K562 (cell line): ENCODE results near the gene ACSBG1. TPM values are rescaled to one million over a fixed set of nuclear protein-coding genes. Genes with fewer than 3 reads are reported as not detected.
A peak's percentile ranks its signal among the peaks of the same experiment; 100 is the strongest.

Experiments used
- BCOR ChIP-seq: fragments of 450-650 bp; IDR thresholded peaks from 2 replicates; pipeline ENCODE4 v1.6.1; 2016
- E2F6 ChIP-seq, 2 experiments: IDR thresholded peaks; 2 replicates each; pipeline ENCODE4 v1.6.1; 2011; ENCODE audit warnings: borderline replicate concordance in 1 of 2, control low read depth in 1 of 2, low read depth in 1 of 2, low read length in 1 of 2, mild to moderate bottlenecking in 1 of 2, mixed read lengths in 1 of 2, moderate library complexity in 1 of 2; ENCODE audit not compliant: insufficient read depth in 1 of 2, insufficient read length in 1 of 2, poor library complexity in 1 of 2, severe bottlenecking in 1 of 2; ENCODE audit errors: extremely low read depth in 1 of 2
- HDAC2 ChIP-seq: fragments of 450-650 bp; IDR thresholded peaks from 2 replicates; pipeline ENCODE4 v1.6.1; 2016; ENCODE audit warnings: mild to moderate bottlenecking
- HEY1 ChIP-seq: fragments of 250-450 bp; sonication (Bioruptor Pico); IDR thresholded peaks from 2 replicates; pipeline ENCODE4 v1.5.0; 2020; ENCODE audit warnings: mild to moderate bottlenecking, moderate library complexity, borderline replicate concordance
- ILF3 ChIP-seq: fragments of 450-650 bp; IDR thresholded peaks from 2 replicates; pipeline ENCODE4 v1.6.1; 2018; ENCODE audit warnings: antibody characterized with exemption, mild to moderate bottlenecking, moderate library complexity, borderline replicate concordance
- KAT8 ChIP-seq: fragments of 450-650 bp; IDR thresholded peaks from 2 replicates; pipeline ENCODE4 v1.6.1; 2016; ENCODE audit warnings: low read depth, mild to moderate bottlenecking
- KLF16 ChIP-seq: IDR thresholded peaks from 2 replicates; pipeline ENCODE4 v1.6.1; 2016; ENCODE audit warnings: antibody characterized with exemption
- LEF1 ChIP-seq: fragments of 450-650 bp; IDR thresholded peaks from 2 replicates; pipeline ENCODE4 v1.6.1; 2016; ENCODE audit warnings: mild to moderate bottlenecking
- NBN ChIP-seq: fragments of 450-650 bp; IDR thresholded peaks from 2 replicates; pipeline ENCODE4 v1.6.1; 2016; ENCODE audit warnings: low read depth, mild to moderate bottlenecking
- NELFE ChIP-seq: IDR thresholded peaks from 2 replicates; pipeline ENCODE4 v1.6.1; 2011; ENCODE audit warnings: mild to moderate bottlenecking; ENCODE audit not compliant: insufficient read depth, insufficient read length
- PHTF2 ChIP-seq: fragments of 250-450 bp; sonication (Bioruptor Pico); IDR thresholded peaks from 2 replicates; pipeline ENCODE4 v1.5.0; 2021; ENCODE audit warnings: mild to moderate bottlenecking
- RBM17 ChIP-seq: fragments of 200-400 bp; formaldehyde crosslinking; IDR thresholded peaks from 2 replicates; pipeline ENCODE4 v1.6.1; 2017; ENCODE audit warnings: low read depth, mild to moderate bottlenecking, low read length, borderline replicate concordance
- RCOR1 ChIP-seq, 2 experiments: IDR thresholded peaks; 2 replicates each; pipeline ENCODE4 v1.6.1; 2012; ENCODE audit warnings: low read depth in 2 of 2, low read length in 2 of 2, borderline replicate concordance in 1 of 2, improper control_type of control experiment in 1 of 2
- SMAD2 ChIP-seq: fragments of 150-350 bp; IDR thresholded peaks from 2 replicates; pipeline ENCODE4 v1.6.1; 2014; ENCODE audit warnings: low read depth, mild to moderate bottlenecking, low read length
- SNIP1 ChIP-seq: fragments of 450-650 bp; IDR thresholded peaks from 2 replicates; pipeline ENCODE4 v1.7.1; 2017; ENCODE audit warnings: low read depth, mild to moderate bottlenecking
- TEAD2 ChIP-seq: fragments of 450-650 bp; IDR thresholded peaks from 2 replicates; pipeline ENCODE4 v1.6.1; 2016; ENCODE audit warnings: missing genetic modification characterization, control low read depth, missing compliant biosample characterization
- THRAP3 ChIP-seq: fragments of 450-650 bp; IDR thresholded peaks from 2 replicates; pipeline ENCODE4 v1.6.1; 2016; ENCODE audit warnings: mild to moderate bottlenecking, inconsistent platforms, borderline replicate concordance
- ZBTB8A ChIP-seq: fragments of 450-650 bp; IDR thresholded peaks from 2 replicates; pipeline ENCODE4 v1.6.1; 2018; ENCODE audit warnings: mild to moderate bottlenecking, moderate library complexity; ENCODE audit not compliant: partially characterized antibody
- ZKSCAN3 ChIP-seq: fragments of 250-450 bp; sonication (Bioruptor Pico); IDR thresholded peaks from 2 replicates; pipeline ENCODE4 v1.4.0; 2020
- ZNF140 ChIP-seq: fragments of 250-450 bp; sonication (Bioruptor Pico); IDR thresholded peaks from 2 replicates; pipeline ENCODE4 v1.8.0; 2021; ENCODE audit warnings: moderate library complexity, mild to moderate bottlenecking, inconsistent platforms
- ZNF174 ChIP-seq: fragments of 250-450 bp; sonication (Bioruptor Pico); IDR thresholded peaks from 2 replicates; pipeline ENCODE4 v1.4.0; 2020; ENCODE audit warnings: mild to moderate bottlenecking
- ZNF347 ChIP-seq: fragments of 450-650 bp; formaldehyde crosslinking; IDR thresholded peaks from 2 replicates; pipeline ENCODE4 v1.4.0; 2020; ENCODE audit warnings: low read depth, mild to moderate bottlenecking, moderate library complexity
- ZNF354B ChIP-seq: fragments of 250-450 bp; sonication (Bioruptor Pico); IDR thresholded peaks from 2 replicates; pipeline ENCODE4 v1.4.0; 2020
- ZNF444 ChIP-seq: fragments of 250-450 bp; sonication (Bioruptor Pico); IDR thresholded peaks from 2 replicates; pipeline ENCODE4 v1.4.0; 2020; ENCODE audit warnings: mild to moderate bottlenecking, moderate library complexity
- ZNF551 ChIP-seq: fragments of 250-450 bp; sonication (Bioruptor Pico); IDR thresholded peaks from 2 replicates; pipeline ENCODE4 v1.5.0; 2021; ENCODE audit warnings: mild to moderate bottlenecking, moderate library complexity
- ZNF586 ChIP-seq: fragments of 450-650 bp; formaldehyde crosslinking; conservative IDR thresholded peaks from 2 replicates; pipeline ENCODE4 v1.4.0; 2020; ENCODE audit warnings: mild to moderate bottlenecking, moderate library complexity
- ZNF766 ChIP-seq: fragments of 200-800 bp; sonication (Bioruptor generic); conservative IDR thresholded peaks from 2 replicates; pipeline ENCODE4 v1.6.1; 2016; ENCODE audit warnings: missing genetic modification characterization, missing compliant biosample characterization
- ZNF778 ChIP-seq: fragments of 450-650 bp; formaldehyde crosslinking; IDR thresholded peaks from 2 replicates; pipeline ENCODE4 v1.4.0; 2020; ENCODE audit warnings: mild to moderate bottlenecking, moderate library complexity
- polyA plus RNA-seq, 8 experiments: library from polyadenylated mRNA; depleted of rRNA in 4 of 8; stranded (reverse) in 5 of 8; unstranded in 3 of 8; fragments of >200 nt; fragmentation: Nextera tagmentation in 2 of 8; fragmentation: Illumina TruSeq in 1 of 8; extraction: Ambion mirVana in 2 of 8; extraction: Trizol in 1 of 8; gene quantifications; 2 replicates each; pipeline versions ENCODE4 v1.2.1 to v1.2.3, GENCODE V29; 2011 to 2014; ENCODE audit warnings: inconsistent platforms in 1 of 8, missing spikeins in 1 of 8
- total RNA-seq, 7 experiments: library from RNA; depleted of rRNA in 6 of 7; stranded (reverse); fragments of >200 nt in 6 of 7; fragmentation: Illumina TruSeq in 2 of 7; extraction: Trizol in 2 of 7; gene quantifications; 2 replicates each; pipeline versions ENCODE4 v1.2.1 to v1.2.3, GENCODE V29; 2011 to 2021; ENCODE audit warnings: low replicate concordance in 1 of 7
- TF ChIP-seq, protein P1 (sequence below): sonication (generic); formaldehyde crosslinking; IDR thresholded peaks from 2 replicates; pipeline ENCODE4 v1.4.0; 2020; ENCODE audit warnings: mild to moderate bottlenecking, missing genetic modification reagents

ACSBG1 gene
- total and polyA plus RNA-seq, 9 of the 15 experiments (the other 6 are each of a cell fraction or from before 2014, with no cell fraction given): 0.36 to 6.4 (median 2.5) TPM

DNA sequence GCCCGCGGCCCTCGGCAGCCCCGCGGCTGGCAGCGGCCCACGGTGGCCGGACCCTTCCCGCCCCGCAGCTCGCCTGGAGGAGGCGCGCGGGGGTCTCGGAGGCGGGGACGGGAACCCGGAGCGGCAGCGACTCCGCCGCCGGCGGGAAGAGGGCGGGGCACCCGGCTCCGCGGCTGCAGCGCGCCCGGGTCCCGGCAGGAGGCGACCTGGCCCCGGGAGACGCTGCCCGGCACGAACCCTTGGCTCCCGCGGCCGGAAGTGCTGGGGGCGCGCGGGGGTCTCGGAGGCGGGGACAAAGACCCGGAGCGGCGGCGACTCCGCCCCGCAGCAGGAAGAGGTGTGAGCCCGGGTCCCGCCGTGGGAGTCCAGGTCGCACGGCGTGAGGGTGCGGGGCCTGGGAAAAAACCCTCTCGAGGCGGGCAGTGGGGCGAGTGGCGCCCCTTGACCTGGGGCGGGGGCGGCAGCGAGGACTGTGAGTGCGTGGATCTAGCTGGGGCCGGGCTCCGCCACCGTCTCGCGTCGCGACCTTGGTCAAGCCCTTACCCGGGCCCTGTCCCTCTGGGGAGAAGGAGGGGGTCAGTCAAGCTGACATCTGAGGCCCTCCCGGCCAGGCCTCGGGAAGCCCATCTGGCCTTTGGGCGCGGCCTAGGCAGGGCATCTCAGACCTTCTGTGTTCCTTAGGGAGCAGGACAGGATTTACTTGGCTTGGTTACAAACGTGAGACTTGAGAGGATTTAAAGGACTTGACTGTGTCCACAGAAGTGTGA is 102.9 kb downstream of the ACSBG1 start, which contains the start of gene CIB2 (continued):
- TF ChIP-seq, protein P1, sequence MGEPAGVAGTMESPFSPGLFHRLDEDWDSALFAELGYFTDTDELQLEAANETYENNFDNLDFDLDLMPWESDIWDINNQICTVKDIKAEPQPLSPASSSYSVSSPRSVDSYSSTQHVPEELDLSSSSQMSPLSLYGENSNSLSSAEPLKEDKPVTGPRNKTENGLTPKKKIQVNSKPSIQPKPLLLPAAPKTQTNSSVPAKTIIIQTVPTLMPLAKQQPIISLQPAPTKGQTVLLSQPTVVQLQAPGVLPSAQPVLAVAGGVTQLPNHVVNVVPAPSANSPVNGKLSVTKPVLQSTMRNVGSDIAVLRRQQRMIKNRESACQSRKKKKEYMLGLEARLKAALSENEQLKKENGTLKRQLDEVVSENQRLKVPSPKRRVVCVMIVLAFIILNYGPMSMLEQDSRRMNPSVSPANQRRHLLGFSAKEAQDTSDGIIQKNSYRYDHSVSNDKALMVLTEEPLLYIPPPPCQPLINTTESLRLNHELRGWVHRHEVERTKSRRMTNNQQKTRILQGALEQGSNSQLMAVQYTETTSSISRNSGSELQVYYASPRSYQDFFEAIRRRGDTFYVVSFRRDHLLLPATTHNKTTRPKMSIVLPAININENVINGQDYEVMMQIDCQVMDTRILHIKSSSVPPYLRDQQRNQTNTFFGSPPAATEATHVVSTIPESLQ (CRISPR knock-in tag): no peak
- TF ChIP-seq ZNF778 (CRISPR knock-in tag): no peak
- TF ChIP-seq RCOR1 (IDR thresholded peaks at IDR 0.05; ENCODE audit: borderline replicate concordance in 1 of 2, low read depth in 2 of 2, low read length in 2 of 2): peak in 1 of 2 experiments; percentile 41; a peak in 1 of 4 replicates
- TF ChIP-seq RBM17: no peak
- TF ChIP-seq ZNF174 (CRISPR knock-in tag): no peak
- no peak for TF ChIP-seq TEAD2 (tag)
- no peak for TF ChIP-seq NELFE
- TF ChIP-seq ILF3: 0 out of 2 replicates have a peak, but pooled peaks have one; percentile 57
- no peak for TF ChIP-seq ZNF551
- TF ChIP-seq HEY1: no peak
- TF ChIP-seq ZBTB8A: no peak
- TF ChIP-seq ZNF444 (CRISPR knock-in tag): no peak
- TF ChIP-seq SMAD2: no peak
- peak; percentile 62; the same call in 1 of the 2 replicates for TF ChIP-seq HDAC2
- no peak; the same call in 1 of the 2 replicates for TF ChIP-seq ZNF766
- no peak for TF ChIP-seq PHTF2 (CRISPR knock-in tag)
- TF ChIP-seq ZKSCAN3 (CRISPR knock-in tag): no peak
- no peak for TF ChIP-seq KLF16
- TF ChIP-seq KAT8: no peak
- peak; percentile 24; the same call in 1 of the 2 replicates for TF ChIP-seq BCOR
- TF ChIP-seq LEF1: no peak
- TF ChIP-seq ZNF586 (CRISPR knock-in tag): no peak; the same call in 1 of the 2 replicates
- TF ChIP-seq ZNF354B (CRISPR knock-in tag): no peak
- TF ChIP-seq THRAP3: no peak
- peak; percentile 47 to 52 for TF ChIP-seq E2F6 (IDR thresholded peaks at IDR 0.05; ENCODE audit: borderline replicate concordance in 1 of 2, extremely low read depth in 1 of 2, insufficient read depth in 1 of 2, insufficient read length in 1 of 2, low read depth in 1 of 2, low read length in 1 of 2, poor library complexity in 1 of 2, severe bottlenecking in 1 of 2)
- TF ChIP-seq ZNF140 (CRISPR knock-in tag): no peak
- TF ChIP-seq SNIP1: no peak
- TF ChIP-seq ZNF347 (CRISPR knock-in tag): no peak
- TF ChIP-seq NBN: no peak
